Fibroblast of lung (primary cell): Measurements from ENCODE around the gene FOXL3.

Source experiments
- CTCF ChIP-seq, 2 donors: IDR thresholded peaks in 1 of 2; conservative IDR thresholded peaks in 1 of 2; 1 replicate in 1 of 2; 2 replicates in 1 of 2; pipeline ENCODE4 v1.5.1; 2011 to 2012; ENCODE audit warnings: low read length in 2 of 2, control low read depth in 1 of 2, inconsistent platforms in 1 of 2, low read depth in 1 of 2, mild to moderate bottlenecking in 1 of 2
- EZH2 ChIP-seq: IDR thresholded peaks from 2 replicates; pipeline ENCODE4 v1.5.1; 2012; ENCODE audit warnings: low read length, control low read depth, mild to moderate bottlenecking; ENCODE audit errors: missing control alignments

- TF ChIP-seq CTCF (conservative IDR thresholded peaks at IDR 0.05 in 1 of 2, IDR thresholded peaks at IDR 0.05 in 1 of 2; ENCODE audit: low read depth in 1 of 2, low read length in 2 of 2) (no peak), EZH2 (no peak)
Measured at GRCh38 chr7:305410-306151, 15.6 kb downstream of the FOXL3 start.
